Occipital lobe (tissue), 2 donors: ENCODE measurements around the gene FILIP1L. TPM values are rescaled to one million over a fixed set of nuclear protein-coding genes. Genes with fewer than 3 reads are reported as not detected.

Source experiments
- DNase-seq: peaks from one replicate; lab custom pipeline; 2025; lab: John Stamatoyannopoulos, UW
- total RNA-seq: library from RNA; depleted of rRNA; stranded (reverse); fragments of >200 nt; gene quantifications from one replicate; pipeline ENCODE4 v1.2.3, GENCODE V29; 2014

FILIP1L gene
- total RNA-seq, 1 donor from 2014 or later = 1.2 TPM

DNA sequence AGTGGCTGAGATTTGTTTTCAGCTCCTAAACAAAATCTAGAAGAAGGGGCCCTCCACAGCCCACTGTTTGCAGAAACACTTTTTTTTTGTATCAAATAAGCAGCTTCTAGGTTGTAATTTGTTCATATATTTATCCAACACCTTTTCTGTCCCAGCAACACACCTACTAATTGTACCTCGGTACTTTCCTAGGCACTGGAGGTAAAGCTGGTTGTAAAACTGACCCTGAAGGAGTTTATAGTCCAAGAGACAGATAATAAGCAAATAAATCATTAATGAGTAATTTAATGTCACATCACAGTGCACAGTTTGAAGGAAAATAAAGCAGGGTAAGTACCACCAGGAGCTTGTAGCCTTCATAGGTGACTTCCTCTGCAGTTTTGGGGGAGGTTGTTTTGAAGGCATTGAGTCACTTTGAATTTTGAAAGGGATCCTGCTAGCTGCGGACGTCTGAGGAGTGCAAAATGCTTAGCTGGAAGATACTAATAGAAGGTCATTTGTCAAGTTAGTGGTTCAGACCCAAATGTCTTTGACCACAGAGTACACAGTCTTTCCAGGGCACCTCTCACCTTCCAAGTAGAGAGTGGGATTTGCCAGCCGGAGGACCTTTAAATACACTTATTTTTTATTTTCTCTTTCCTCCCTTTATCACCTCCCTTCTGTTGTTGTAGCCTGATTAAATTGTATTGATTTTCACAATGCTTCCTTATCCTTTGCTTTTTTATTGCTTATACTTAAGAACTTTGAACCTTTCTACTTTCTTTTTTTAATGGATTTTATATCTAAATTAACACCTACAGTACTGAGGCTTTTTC lies 242.9 kb downstream of the FILIP1L start:
- DNase-seq = no peak

DNA sequence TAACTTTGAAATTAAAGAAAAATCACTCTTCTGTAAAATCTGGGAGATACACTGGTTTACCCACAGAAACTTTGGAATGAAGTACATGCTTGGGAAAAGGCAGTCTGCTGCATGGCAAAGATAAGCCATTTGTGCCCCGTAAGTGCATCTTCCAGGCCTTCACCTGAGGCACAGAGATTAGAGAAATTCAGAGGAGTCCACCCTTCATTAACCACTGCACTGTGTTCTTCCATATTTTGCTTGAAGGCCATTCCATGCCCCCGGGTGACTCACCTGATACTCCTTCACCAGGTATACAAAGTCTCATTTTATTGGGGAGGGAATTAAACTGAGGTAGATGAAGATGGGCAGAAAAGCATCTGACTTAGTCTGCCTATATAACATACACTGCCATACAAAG lies 243.6 kb downstream of the FILIP1L start:
- no peak for DNase-seq

DNA sequence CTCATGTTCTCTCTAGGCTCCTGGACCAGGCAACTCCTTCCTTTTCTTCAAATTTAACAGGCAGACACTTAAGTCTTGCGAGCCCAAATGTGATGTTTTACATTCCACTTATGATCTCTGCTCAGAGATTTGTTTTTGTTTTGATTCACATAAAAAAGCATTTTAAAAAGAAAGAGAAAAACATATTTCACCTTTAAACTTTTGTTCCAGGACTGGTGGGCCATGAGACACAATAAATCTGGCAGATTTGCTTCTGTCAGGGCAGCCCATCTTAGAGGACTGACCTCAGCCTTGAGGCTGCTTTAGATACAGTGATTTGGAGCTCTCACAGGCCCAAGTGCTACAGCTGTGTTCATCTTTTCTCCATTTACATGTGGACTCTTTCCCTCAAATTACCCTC lies 244.7 kb downstream of the FILIP1L start:
- no peak for DNase-seq

DNA sequence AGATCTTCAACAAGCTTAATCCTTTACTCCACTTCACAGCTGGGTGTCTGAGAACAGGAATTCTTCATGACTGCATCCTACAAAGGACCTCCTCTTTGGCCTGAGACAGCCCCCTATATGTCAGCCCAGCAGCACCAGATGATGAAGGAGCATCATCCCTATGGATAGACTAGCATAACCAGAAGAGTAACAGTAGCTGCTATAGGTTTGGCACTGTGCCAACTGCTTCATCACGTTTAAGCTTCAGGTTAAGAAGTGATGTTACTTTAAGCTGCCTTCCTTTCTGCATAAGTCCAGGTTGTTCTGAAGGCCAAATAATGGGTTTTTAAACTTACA lies 246.0 kb downstream of the FILIP1L start:
- no peak for DNase-seq

DNA sequence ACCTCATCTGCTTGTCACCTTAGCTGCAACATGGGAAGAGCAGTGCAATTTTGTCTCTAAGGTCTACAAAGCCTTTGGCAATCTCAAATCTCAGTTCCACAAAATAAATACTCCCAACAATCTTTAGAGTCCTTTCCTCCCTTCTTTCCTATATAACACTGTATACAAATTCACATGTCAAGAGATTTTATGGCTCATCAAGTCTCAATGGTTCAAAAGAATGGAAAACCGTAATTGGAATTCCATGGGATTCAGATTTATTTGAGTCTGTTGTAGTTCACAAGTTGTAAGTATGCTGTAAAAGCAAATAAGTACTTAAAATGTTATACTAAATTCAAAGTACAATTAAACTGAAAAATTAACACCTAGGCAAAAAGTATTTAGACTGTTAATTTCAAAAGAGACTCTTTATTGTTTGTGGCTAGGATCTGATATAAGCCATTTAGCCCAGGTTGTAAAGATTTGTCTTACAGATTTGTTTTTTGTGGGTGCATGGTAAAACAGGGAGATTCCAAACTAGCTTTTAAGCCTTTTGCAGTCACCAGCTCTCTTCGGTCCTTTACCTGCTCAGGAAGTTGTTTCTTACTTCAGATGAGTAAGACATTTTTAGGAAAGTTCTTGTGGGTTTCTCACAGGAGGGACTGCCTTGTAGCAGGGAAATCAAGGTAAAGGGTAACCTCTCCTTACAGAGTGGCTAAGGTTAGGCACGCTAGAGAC lies 246.5 kb downstream of the FILIP1L start:
- DNase-seq = no peak

DNA sequence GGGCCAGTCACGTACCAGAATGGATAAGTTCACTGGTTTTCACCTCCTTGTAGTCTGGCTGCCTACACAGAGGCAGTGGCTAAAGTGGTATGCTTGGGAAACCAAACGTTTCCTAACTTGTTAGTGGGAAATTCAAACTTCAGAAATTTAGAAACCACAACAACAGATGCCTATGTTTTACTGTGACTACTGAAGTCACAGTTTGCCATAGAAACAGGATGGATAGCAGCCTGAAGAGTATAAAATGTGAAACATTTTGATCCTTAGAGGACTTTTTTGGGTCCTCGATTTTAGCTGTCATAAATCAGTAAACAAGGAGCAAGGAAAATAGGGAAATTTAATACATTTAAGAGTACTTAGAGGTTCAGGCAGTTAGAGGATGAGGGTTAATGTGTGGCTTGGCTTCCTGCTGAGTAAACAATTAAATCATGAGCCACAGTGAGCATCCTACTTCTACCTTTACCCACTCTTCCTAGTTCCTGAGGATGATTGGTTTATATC lies 248.0 kb downstream of the FILIP1L start:
- no peak for DNase-seq

GRCh38 chr3:99865321-99865720 lies 249.0 kb downstream of the FILIP1L start:
- DNase-seq = no peak

DNA sequence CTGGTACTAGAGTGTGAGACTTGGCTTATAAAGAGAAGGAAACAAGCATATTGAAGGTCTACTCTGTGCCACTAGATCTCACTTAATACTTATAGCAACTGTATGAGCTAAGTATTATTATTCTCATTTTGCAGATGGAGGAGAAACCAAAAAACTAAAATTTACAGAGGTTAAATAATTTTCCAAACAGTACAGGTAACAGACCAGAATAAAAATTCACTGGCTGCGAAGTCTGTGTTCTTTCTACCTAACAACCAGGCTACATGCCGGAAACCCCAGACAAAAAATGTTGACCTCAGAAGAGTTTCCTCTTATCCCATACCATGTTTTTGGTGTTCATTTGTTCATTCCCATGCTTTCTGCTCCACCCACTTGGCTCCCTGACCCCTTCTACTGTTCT lies 250.0 kb downstream of the FILIP1L start:
- no peak for DNase-seq

DNA sequence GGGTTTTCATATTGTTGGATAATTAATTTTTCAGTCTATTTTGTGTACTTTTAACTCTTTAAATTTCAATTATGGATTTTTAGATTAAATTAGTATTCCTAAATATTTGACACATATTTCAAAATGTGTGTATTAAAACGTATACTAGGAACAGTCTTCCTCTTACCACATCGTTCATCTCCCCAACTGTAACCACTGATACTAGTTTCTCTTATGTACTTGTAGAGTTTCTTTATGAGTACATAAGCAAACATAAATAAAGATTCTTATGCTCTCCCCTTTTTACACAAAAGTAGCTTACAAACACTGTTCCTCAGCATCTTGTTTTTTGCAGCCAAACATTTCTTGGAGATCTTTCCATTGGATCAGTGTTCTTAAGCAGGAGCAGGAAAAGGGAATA lies 250.7 kb downstream of the FILIP1L start:
- no peak for DNase-seq

DNA sequence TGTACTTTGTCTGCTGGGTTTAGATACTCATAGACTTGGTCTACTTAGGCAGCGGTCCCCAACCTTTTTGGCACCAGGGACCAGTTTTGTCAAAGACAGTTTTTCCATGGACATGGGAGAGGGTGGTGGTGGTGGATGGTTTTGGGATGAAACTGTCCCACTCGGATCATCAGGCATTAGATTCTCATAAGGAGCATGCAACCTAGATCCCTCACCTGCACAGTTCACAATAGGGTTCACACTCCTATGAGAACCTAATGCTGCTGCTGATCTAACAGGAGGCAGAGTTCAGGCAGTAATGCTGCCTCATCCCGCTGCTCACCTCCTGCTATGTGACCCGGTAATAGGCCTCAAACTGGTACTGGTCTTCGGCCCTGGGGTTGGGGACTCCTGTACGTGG lies 251.3 kb downstream of the FILIP1L start:
- DNase-seq = no peak

DNA sequence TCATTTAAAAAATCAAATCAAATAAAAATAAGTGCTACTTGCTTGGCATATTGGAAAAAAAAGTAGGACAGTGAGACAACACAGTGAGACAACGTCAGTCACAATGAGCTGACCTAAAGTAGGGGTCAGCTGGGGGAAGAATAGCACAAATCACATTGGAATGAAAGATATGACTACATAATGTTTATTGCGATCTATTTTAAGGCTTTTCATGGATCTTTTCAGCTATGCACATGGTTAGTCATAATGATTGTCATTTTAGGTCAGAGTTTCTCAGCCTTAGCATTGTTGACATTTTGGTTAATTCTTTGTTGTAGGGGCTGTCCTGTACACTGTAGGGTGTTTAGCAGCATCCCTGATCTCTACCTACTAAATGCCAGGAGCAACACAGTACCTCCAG lies 252.1 kb downstream of the FILIP1L start:
- DNase-seq = no peak

GRCh38 chr3:99861216-99861615 lies 253.1 kb downstream of the FILIP1L start:
- DNase-seq = no peak

DNA sequence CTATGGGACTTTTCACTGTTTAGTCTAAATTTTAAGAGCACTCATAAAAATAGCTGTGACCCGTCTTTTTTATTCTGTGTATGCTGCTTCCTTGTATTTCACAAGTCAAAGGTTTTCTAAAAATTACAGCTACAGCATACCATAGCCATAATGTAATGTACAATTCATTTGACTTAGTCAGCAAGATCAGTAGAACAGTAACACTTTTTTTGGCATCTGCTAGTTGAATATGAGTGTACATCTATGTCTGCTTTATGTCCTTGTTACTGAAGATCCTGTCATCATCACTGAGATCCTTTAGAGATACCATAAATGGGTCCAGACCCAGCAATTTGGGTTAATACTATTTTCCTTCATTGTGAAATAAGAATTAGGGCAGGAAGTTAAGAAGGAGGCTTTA lies 254.5 kb downstream of the FILIP1L start:
- no peak for DNase-seq

GRCh38 chr3:99858469-99858868 lies 255.8 kb downstream of the FILIP1L start:
- no peak for DNase-seq

GRCh38 chr3:99857278-99857677 lies 257.0 kb downstream of the FILIP1L start:
- DNase-seq = no peak

- DNase-seq = no peak
These were observed 257.7 kb downstream of the FILIP1L start for GRCh38 chr3:99856437-99857220.

DNA sequence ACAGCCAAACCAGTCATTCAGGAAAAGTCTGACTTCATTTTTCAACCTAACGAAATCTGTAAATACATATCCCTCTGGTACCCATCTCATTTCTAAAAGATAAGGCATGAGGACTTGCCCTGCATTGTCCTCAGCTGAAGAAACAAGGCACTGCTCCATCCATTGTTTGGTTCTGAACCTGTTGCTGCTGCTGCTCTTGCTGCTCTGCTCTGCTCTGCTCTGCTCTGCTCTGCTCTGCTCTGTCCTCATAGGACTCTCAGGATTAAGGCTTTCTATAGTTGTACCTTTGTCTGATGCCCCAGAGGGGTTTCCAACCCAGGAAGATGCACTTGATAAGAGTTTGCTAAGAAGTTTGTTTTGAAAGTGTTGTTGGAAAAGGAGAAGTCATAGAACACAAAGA lies 258.4 kb downstream of the FILIP1L start:
- DNase-seq = no peak

- no peak for DNase-seq
These were observed 259.5 kb downstream of the FILIP1L start for GRCh38 chr3:99854756-99855298.

GRCh38 chr3:99852851-99853250 lies 261.4 kb downstream of the FILIP1L start:
- no peak for DNase-seq

- no peak for DNase-seq
These were observed 262.3 kb downstream of the FILIP1L start for GRCh38 chr3:99851955-99852354.

DNA sequence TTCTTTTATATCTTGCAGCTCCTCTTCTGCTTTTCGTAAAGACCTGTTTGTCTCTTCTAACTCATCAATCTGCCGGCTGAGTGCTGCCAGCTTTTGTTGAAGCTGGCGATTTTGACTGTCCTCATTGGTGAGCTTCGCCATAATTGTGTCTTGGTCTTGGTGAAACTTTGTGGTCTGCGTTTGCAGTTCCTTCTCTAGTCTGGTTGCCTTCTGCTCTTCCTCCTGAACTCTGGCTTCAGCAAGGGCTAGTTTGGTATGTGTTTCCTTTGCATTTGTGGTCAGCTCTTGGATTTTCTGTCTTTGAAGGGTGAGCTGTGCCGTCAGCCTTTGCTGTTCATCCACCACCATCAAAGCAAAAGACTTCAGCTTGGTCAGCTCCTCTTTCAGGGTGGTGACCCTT lies 263.7 kb downstream of the FILIP1L start:
- DNase-seq = no peak

DNA sequence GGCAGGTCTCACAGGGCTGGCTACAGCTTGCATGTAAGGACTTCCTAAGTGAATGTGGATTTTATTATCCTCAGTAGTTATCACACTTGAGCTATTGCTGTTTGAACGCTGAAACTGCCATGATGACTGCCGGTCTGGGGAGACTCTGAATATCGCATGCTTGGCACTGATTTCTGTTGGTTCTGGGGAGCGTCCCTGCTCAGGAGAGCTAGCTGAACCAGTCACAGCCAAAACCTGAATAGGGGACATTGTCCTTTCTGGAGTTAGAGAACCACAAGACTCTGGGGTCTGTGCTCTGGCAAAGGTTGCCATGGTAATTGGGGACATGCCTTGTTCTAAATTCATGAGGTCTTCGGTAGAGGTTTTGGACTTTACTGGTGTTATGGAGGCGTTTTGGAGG lies 265.9 kb downstream of the FILIP1L start:
- no peak for DNase-seq
